Skeletal muscle tissue (tissue), 4 donors: ENCODE data around the gene PHRF1. TPM values are rescaled to one million over a fixed set of nuclear protein-coding genes. Genes with fewer than 3 reads are reported as not detected.
A peak's percentile ranks its signal among the peaks of the same experiment; 100 is the strongest.

ENCODE experiments used
- H3K27ac ChIP-seq: one replicate; pipeline ENCODE4 v1.7.0; 2013; ENCODE audit warnings: mild to moderate bottlenecking, low read depth, low read length, inconsistent platforms
- H3K27me3 ChIP-seq, 3 donors: one replicate each; pipeline ENCODE4 v1.7.0; 2013; ENCODE audit warnings: low read length in 3 of 3; ENCODE audit not compliant: control insufficient read depth in 3 of 3, insufficient read depth in 3 of 3
- H3K36me3 ChIP-seq, 3 donors: one replicate each; pipeline ENCODE4 v1.7.0; 2013; ENCODE audit warnings: low read length in 3 of 3; ENCODE audit not compliant: control insufficient read depth in 3 of 3, insufficient read depth in 3 of 3
- H3K4me1 ChIP-seq, 3 donors: one replicate each; pipeline ENCODE4 v1.7.0; 2013; ENCODE audit warnings: low read length in 3 of 3, mild to moderate bottlenecking in 3 of 3; ENCODE audit not compliant: control insufficient read depth in 3 of 3, insufficient read depth in 3 of 3
- H3K4me3 ChIP-seq, 3 donors: one replicate each; pipeline ENCODE4 v1.7.0; 2013; ENCODE audit warnings: low read length in 3 of 3
- H3K9ac ChIP-seq, 3 donors: one replicate each; pipeline ENCODE4 v1.7.0; 2013; ENCODE audit warnings: low read length in 3 of 3, mild to moderate bottlenecking in 3 of 3, moderate library complexity in 2 of 3, low read depth in 1 of 3
- H3K9me3 ChIP-seq, 3 donors: one replicate each; pipeline ENCODE4 v1.7.0; 2013; ENCODE audit warnings: low read length in 3 of 3; ENCODE audit not compliant: control insufficient read depth in 3 of 3
- total RNA-seq: library from RNA; depleted of rRNA; stranded (reverse); fragments of >200 nt; gene quantifications from one replicate; pipeline ENCODE4 v1.2.3, GENCODE V29; 2014
- donor health status: Osteomylitis.

The PHRF1 gene
- total RNA-seq, 1 donor from 2014 or later: 21.9 TPM

GRCh38 chr11:557328-558132 is 18.7 kb upstream of the PHRF1 start:
- peaks cover 12 to 23% (median 17%) of the 10 kb centered on the region in 3 donors for H3K4me1 ChIP-seq
- H3K9me3 ChIP-seq: no peaks in the 10 kb centered on the region
- no peaks in the 10 kb centered on the region for H3K36me3 ChIP-seq
- H3K27ac ChIP-seq: no peak overlapping the region
- H3K4me3 ChIP-seq: no peak overlapping the region
- no peak overlapping the region for H3K9ac ChIP-seq
- peaks cover 42 to 61% (median 58%) of the 10 kb centered on the region in 3 donors for H3K27me3 ChIP-seq

- no peak overlapping the region for H3K4me3 ChIP-seq
- no peak overlapping the region for H3K9ac ChIP-seq
- H3K9me3 ChIP-seq: no peaks in the 10 kb centered on the region
- peaks cover 34 to 51% (median 49%) of the 10 kb centered on the region in 3 donors for H3K27me3 ChIP-seq
- H3K4me1 ChIP-seq: peaks cover 12 to 23% (median 17%) of the 10 kb centered on the region in 3 donors
- no peak overlapping the region for H3K27ac ChIP-seq
- H3K36me3 ChIP-seq: no peaks in the 10 kb centered on the region
Observed at GRCh38 chr11:558503-558902, 17.8 kb upstream of the PHRF1 start.

DNA sequence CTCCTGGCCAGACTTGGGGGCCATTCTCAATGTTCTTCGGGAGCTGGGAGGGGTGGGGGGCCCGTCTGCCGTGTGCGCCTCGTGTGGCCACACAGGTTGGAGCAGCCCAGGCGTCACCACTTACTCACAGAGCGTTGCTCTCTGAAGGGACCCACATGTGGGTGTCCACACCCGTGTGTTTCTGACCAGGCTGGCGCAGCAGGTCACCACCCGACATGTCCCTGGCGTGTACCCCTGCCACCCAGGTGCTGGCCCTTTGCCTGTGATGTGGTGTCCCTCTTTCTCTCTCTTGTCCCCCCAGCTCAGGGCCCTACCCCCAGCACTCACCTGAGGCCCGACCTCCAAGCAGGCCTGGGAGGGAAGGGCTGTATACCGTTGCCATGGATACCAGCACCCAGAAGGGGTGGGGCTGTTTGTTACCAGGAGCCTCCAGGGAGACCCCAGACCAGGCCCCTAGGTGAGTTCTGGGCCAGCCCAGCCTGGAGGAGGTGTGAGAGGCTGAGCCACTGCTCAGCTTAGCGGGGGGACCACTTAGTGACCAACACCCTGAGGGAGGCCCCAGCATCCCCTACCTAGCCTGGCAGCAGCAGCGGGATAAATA is 17.1 kb upstream of the PHRF1 start:
- H3K4me1 ChIP-seq: peaks cover 12 to 23% (median 17%) of the 10 kb centered on the region in 3 donors
- H3K9me3 ChIP-seq: no peaks in the 10 kb centered on the region
- H3K36me3 ChIP-seq: no peaks in the 10 kb centered on the region
- peaks cover 28 to 45% (median 43%) of the 10 kb centered on the region in 3 donors for H3K27me3 ChIP-seq
- H3K4me3 ChIP-seq: no peak overlapping the region
- H3K9ac ChIP-seq: no peak overlapping the region
- no peak overlapping the region for H3K27ac ChIP-seq

GRCh38 chr11:559712-560304 is 16.5 kb upstream of the PHRF1 start:
- peak overlapping the region in 2 of 3 donors; percentile 51 to 73 for H3K9ac ChIP-seq
- H3K4me1 ChIP-seq: peaks cover 12 to 17% (median 13%) of the 10 kb centered on the region in 3 donors
- H3K36me3 ChIP-seq: no peaks in the 10 kb centered on the region
- peaks cover 22 to 38% (median 36%) of the 10 kb centered on the region in 3 donors for H3K27me3 ChIP-seq
- no peak overlapping the region for H3K27ac ChIP-seq
- peak overlapping the region in 1 of 3 donors; percentile 71 for H3K4me3 ChIP-seq
- H3K9me3 ChIP-seq: no peaks in the 10 kb centered on the region

GRCh38 chr11:560305-561147 is 15.7 kb upstream of the PHRF1 start, which contains the start of the genes LMNTD2 and RASSF7:
LMNTD2 (minus strand) TSS chr11:560738; CDS start chr11:560716, 22 bp downstream.
RASSF7 (plus strand) TSS chr11:560970; CDS start chr11:561769, 799 bp downstream.
- H3K9ac ChIP-seq: peak within 1 kb of the TSS in 2 of 3 donors; percentile 53 to 74
- H3K9me3 ChIP-seq: no peaks in the 10 kb centered on the region
- no peaks in the 10 kb centered on the region for H3K36me3 ChIP-seq
- H3K27ac ChIP-seq: no peak within 1 kb of the TSS
- H3K4me3 ChIP-seq: peak within 1 kb of the TSS; percentile 56 to 73 (median 71)
- peaks cover 19 to 35% (median 33%) of the 10 kb centered on the region in 3 donors for H3K27me3 ChIP-seq
- H3K4me1 ChIP-seq: peaks cover 11 to 17% (median 12%) of the 10 kb centered on the region in 3 donors

- H3K36me3 ChIP-seq: no peaks in the 10 kb centered on the region
- H3K27ac ChIP-seq: no peak overlapping the region
- H3K4me3 ChIP-seq: peak overlapping the region; percentile 56 to 73 (median 69)
- no peaks in the 10 kb centered on the region for H3K9me3 ChIP-seq
- H3K27me3 ChIP-seq: peaks cover 15 to 32% (median 24%) of the 10 kb centered on the region in 3 donors
- H3K9ac ChIP-seq: peak overlapping the region in 2 of 3 donors; percentile 53 to 74
- H3K4me1 ChIP-seq: peaks cover 11 to 17% (median 12%) of the 10 kb centered on the region in 3 donors
Observed at GRCh38 chr11:561148-562003, 14.9 kb upstream of the PHRF1 start.

DNA sequence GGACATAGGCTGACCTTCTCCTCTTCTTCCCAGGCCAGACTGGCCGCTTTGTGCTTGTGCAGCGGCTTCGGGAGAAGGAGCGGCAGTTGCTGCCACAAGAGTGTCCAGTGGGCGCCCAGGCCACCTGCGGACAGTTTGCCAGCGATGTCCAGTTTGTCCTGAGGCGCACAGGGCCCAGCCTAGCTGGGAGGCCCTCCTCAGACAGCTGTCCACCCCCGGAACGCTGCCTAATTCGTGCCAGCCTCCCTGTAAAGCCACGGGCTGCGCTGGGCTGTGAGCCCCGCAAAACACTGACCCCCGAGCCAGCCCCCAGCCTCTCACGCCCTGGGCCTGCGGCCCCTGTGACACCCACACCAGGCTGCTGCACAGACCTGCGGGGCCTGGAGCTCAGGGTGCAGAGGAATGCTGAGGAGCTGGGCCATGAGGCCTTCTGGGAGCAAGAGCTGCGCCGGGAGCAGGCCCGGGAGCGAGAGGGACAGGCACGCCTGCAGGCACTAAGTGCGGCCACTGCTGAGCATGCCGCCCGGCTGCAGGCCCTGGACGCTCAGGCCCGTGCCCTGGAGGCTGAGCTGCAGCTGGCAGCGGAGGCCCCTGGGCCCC is 14.1 kb upstream of the PHRF1 start:
- Histone ChIP-seq H3K27me3 (peaks cover 8 to 25% (median 17%) of the 10 kb centered on the region in 3 donors), H3K9me3 (no peaks in the 10 kb centered on the region), H3K36me3 (no peaks in the 10 kb centered on the region), H3K9ac (no peak overlapping the region), H3K4me1 (peaks cover 11 to 18% (median 12%) of the 10 kb centered on the region in 3 donors), H3K27ac (no peak overlapping the region), H3K4me3 (no peak overlapping the region)

DNA sequence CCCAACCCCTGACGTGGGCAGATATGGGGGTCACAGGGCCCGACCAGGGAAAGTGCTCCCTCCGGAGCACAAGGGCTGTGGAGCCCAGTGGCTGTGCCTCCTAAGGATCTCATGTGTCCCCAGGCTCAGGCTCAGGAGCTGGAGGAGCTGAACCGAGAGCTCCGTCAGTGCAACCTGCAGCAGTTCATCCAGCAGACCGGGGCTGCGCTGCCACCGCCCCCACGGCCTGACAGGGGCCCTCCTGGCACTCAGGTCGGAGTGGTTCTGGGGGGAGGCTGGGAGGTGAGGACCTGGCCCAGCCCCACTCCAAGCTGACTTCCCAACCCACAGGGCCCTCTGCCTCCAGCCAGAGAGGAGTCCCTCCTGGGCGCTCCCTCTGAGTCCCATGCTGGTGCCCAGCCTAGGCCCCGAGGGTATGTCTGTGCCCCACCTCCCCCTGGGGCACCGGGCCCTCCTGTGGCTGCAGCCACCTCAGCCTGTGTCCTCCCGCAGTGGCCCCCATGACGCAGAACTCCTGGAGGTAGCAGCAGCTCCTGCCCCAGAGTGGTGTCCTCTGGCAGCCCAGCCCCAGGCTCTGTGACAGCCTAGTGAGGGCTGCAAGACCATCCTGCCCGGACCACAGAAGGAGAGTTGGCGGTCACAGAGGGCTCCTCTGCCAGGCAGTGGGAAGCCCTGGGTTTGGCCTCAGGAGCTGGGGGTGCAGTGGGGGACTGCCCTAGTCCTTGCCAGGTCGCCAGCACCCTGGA is 13.0 kb upstream of the PHRF1 start:
- H3K36me3 ChIP-seq: no peaks in the 10 kb centered on the region
- H3K9me3 ChIP-seq: no peaks in the 10 kb centered on the region
- H3K27me3 ChIP-seq: peaks cover 0 to 14% (median 9%) of the 10 kb centered on the region in 3 donors
- H3K4me1 ChIP-seq: peaks cover 12 to 27% (median 15%) of the 10 kb centered on the region in 3 donors
- no peak overlapping the region for H3K9ac ChIP-seq
- no peak overlapping the region for H3K27ac ChIP-seq
- H3K4me3 ChIP-seq: no peak overlapping the region
